GM10248 (cell line): ENCODE results near the gene WDR88.
"Not testable (repeated sequence)": the region's sequence is repeated elsewhere in the genome, so short reads cannot be mapped to it uniquely, and the experiment has no call there.

ENCODE experiments used
- CTCF ChIA-PET: fragments of 300-600 bp; sonication (Branson Sonifier 250); formaldehyde crosslinking; extraction: SDS; loops from one replicate; lab custom pipeline; 2021; ENCODE audit warnings: antibody characterized with exemption; lab: Yijun Ruan, JAX
- POLR2A ChIA-PET: fragments of 350-650 bp; sonication (Branson Sonifier 250); formaldehyde crosslinking; extraction: SDS; loops from one replicate; lab custom pipeline; 2020; ENCODE audit warnings: antibody characterized with exemption; lab: Yijun Ruan, JAX
- DNase-seq: peaks from one replicate; pipeline ENCODE4 v3.0.0; 2012; ENCODE audit errors: extremely low spot score
- TF ChIP-seq, protein P1 (sequence below): IDR thresholded peaks from 2 replicates; pipeline ENCODE4 v1.5.1; 2012; ENCODE audit warnings: mild to moderate bottlenecking, low read depth; ENCODE audit errors: extremely low read depth, missing control alignments, control extremely low read depth

WDR88 gene

DNA sequence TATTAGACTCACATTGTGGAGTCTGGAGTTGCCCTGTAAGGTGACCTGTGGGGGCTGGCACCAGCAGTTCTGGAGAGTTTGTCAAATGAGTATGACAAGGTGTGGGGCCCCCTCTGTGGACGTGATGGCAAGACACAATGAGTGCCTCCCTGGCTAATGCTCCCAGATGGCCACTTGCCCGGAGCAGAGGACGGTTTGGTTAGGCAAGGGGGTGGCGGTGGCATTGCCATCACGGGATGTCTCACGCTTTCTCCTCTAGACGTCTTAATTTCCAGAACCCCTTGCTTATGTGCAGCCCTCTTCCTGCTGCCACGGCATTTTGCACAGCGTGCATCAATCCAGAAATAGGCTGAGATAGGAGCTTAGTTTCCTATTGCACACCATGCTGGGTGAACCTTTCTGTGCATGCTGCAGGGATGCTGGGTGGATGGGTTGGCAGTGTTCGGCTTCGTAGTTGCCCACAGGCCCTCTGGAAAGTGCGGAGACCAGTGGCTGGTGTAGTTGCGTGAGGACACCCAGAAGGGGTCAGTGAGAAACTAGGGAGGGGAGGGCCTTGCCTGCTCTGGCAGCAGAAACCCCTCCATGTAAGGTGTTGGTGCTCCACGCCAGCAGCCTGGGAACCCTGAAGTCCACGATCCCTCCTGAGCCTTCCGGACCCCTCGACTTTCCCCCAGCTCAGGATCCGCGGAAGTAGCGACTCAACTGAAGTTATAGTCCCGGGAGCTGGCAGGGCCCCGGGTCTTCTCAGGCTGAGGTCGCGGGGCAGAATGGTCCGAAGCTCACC lies 44.2 kb downstream of the WDR88 start:
- CTCF ChIA-PET, result interaction anchor here (0.8 to 4.0 kb wide), 17 partner anchors 9 to 602 kb away, joined by 3 to 23 read pairs (median 5); no protein-coding TSS in a partner anchor
- DNase-seq, result no peak
- POLR2A ChIA-PET, result interaction anchor here (0.6 to 1.1 kb wide), 3 partner anchors 15 to 344 kb away, joined by 3 read pairs; no protein-coding TSS in a partner anchor
- TF ChIP-seq, protein P1, sequence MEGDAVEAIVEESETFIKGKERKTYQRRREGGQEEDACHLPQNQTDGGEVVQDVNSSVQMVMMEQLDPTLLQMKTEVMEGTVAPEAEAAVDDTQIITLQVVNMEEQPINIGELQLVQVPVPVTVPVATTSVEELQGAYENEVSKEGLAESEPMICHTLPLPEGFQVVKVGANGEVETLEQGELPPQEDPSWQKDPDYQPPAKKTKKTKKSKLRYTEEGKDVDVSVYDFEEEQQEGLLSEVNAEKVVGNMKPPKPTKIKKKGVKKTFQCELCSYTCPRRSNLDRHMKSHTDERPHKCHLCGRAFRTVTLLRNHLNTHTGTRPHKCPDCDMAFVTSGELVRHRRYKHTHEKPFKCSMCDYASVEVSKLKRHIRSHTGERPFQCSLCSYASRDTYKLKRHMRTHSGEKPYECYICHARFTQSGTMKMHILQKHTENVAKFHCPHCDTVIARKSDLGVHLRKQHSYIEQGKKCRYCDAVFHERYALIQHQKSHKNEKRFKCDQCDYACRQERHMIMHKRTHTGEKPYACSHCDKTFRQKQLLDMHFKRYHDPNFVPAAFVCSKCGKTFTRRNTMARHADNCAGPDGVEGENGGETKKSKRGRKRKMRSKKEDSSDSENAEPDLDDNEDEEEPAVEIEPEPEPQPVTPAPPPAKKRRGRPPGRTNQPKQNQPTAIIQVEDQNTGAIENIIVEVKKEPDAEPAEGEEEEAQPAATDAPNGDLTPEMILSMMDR, result peak; percentile 12

DNA sequence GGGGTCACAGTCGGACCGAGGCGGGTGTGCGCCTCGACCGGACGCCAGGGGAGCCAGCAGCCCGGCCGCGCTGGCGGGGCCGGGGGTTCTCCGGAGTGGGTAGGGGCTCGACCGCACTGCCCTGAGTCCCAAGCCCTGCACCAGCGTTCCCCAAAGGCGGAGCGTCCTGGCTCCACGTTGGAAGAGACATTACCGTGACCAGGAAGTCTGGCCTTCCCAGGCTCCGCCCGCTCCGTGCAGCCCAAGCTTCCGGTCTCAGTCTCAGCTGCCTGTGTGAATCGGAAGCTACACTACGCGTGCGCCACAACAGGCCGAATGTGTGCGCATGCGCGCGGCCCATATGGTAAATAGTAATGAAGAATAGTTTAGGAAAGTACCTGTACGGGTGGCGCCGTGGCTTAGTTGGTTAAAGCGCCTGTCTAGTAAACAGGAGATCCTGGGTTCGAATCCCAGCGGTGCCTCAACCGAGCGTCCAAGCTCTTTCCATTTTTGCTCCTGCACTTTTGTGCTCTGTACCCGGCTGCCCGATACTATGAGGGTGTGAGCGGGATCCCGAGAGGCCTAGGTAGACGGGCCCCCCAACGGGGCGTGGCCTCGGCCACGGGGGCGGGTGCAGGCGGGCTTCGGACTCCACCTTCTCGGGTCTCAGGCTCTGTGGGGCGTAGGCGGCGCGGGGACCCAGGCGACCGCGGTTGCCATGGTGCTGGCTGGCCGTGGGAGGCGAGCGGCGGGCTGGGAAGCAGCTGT lies 44.9 kb downstream of the WDR88 start:
- TF ChIP-seq, protein P1, result no peak
- POLR2A ChIA-PET, result interaction anchor here (0.6 to 1.1 kb wide), 4 partner anchors 16 to 343 kb away, joined by 3 to 4 read pairs (median 3); no protein-coding TSS in a partner anchor
- CTCF ChIA-PET, result interaction anchor here (0.8 to 4.0 kb wide), 18 partner anchors 9 to 601 kb away, joined by 3 to 23 read pairs (median 5); no protein-coding TSS in a partner anchor
- DNase-seq, result peak; percentile 98

DNA sequence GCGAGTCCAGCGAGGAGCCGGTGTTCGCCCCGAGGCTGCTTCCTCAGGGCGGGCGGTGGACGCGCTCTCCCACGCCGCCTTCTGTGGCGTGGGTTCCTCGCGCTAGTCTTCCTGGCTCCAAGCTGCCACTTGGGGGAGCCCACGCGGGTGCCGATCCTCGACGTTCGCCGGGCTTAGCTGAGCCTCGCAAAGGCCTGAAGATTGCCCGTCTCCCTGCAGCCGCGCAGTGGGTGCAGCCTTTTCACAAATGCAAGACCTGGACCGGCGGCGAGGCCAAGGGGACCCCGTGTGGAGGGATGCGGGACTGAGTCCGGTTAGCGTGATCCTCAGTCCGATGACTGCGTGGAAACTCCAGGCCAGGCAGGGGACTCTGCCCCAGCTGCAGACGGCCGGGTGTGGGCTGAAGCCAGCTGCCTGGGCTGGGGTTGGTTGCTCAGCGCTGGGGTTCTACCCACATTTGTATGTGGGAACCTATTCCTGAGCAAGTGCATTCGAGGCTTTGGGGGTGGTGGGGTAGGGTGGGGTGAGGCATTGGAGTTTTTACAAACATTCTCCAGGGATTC lies 45.6 kb downstream of the WDR88 start:
- CTCF ChIA-PET, result interaction anchor here (1.0 to 4.0 kb wide), 17 partner anchors 8 to 239 kb away, joined by 3 to 23 read pairs (median 6); no protein-coding TSS in a partner anchor

DNA sequence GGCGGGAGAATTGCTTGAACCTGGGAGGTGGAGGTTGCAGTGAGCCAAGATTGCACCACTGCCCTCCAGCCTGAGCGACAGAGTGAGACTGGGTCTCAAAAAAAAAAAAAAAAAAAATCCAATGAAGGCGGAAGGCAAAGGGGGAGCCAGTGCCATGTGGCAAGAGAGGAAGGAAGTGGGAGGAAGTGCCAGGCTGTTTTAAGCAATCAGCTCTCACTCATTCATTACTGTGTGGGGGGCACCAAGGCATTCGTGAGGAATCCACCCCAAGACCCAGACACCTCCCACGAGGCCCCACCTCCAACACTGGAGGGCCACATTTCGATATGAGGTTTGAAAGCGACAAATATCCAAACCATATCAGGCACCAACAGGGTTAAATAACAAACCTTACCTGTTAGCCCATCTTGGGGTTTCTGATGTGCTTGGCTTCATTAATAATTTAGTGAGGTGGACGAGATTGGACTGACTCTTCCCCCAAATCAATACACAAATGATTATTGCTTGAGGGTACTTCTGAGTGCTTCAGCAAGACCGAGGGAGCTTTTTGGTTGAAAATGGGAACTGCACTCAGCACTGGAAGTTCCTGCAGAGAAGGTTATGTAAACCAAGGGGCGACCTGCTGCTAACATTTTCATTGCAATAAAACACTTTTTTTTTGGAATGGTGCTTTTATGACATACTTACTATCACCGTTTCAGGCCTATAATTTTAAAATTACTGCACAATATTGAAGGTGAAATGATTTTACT lies 54.7 kb downstream of the WDR88 start:
- CTCF ChIA-PET, result interaction anchor here (1.1 to 4.0 kb wide), 3 partner anchors 10 to 46 kb away, joined by 4 to 21 read pairs (median 16); no protein-coding TSS in a partner anchor
- POLR2A ChIA-PET, result no interaction called here
- TF ChIP-seq, protein P1, result no peak
- DNase-seq, result no peak

More for the DNA sequence above, 45.6 kb downstream of the WDR88 start:
- DNase-seq, result peak; percentile 62
- TF ChIP-seq, protein P1, result peak; percentile 30
- POLR2A ChIA-PET, result interaction anchor here (0.6 kb wide), 3 partner anchors 150 to 1049 kb away, joined by 4 to 7 read pairs (median 6); partner anchors contain the start of gene PEPD

DNA sequence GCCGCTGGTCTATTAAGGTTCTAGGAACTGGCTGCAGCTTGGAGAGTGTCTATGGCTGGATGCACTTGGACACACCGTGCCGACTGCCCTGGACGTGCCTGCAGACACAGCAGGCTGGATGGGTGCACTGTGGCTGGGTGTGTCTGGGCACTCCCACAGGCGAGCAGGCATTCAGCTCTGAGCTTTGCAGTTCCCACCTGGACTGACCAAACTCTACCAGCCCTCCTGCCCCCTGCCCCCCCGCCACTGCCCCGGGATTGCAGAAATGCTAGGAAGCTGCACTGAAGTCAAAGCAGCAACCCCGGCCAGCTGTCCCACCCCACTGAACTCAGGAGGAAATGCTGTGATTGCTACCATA lies 55.2 kb downstream of the WDR88 start:
- CTCF ChIA-PET, result interaction anchor here (4.0 kb wide), 1 partner anchor 11 kb away, joined by 21 read pairs; no protein-coding TSS in a partner anchor
- no peak for DNase-seq
- POLR2A ChIA-PET, result no interaction called here
- TF ChIP-seq, protein P1, result no peak

DNA sequence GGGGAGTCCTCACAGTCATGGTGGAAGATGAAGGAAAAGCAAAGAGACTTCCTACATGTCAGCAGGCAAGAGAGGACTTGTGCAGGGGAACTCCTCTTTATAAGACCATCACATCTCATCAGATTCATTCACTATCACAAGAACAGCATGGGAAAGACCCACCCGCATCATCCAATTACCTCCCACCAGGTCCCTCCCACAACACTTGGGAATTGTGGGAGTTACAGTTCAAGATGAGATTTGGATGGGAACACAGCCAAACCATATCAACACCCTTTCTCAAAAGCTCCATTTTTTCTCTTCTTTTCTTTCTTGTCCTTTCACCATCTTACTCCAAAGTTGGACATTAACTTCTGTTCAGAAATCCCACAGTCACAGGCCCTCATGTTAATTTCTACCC lies 57.5 kb downstream of the WDR88 start:
- TF ChIP-seq, protein P1, result no peak
- ChIA-PET POLR2A (no interaction called here), CTCF (no interaction called here)
- no peak for DNase-seq

DNA sequence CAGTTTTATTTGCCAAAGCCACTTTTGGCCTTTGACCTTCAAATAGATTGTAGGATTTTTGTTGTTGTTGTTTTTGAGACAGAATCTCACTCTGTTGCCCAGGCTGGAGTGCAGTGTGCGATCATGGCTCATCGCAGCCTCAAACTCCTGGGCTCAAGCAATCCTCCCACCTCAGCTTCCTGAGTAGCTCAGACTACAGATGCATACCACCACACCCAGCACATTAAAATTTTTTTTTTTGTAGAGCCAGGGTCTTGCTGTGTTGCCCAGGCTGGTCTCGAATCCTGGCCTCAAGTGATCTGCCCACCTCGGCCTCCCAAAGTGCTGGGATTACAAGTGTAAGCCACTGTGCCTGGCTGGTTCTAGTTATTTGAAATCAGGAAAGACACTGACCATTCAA lies 59.2 kb downstream of the WDR88 start:
- DNase-seq, POLR2A ChIA-PET: not testable (repeated sequence)
- CTCF ChIA-PET, result interaction anchor here (1.3 to 1.5 kb wide), 3 partner anchors 8 to 66 kb away, joined by 3 read pairs; no protein-coding TSS in a partner anchor
